Esophagus muscularis mucosa (tissue), 4 donors: ENCODE measurements around the gene PARD3B. TPM values are rescaled to one million over a fixed set of nuclear protein-coding genes. Genes with fewer than 3 reads are reported as not detected.

Experiments
- DNase-seq: peaks from one replicate; pipeline ENCODE4 v3.0.0-alpha.2; 2017; ENCODE audit errors: extremely low spot score
- H3K27ac ChIP-seq, 4 donors: fragments of 200-600 bp; sonication (generic); replicated peaks in 1 of 4; 1 replicate in 3 of 4; 2 replicates in 1 of 4; pipeline ENCODE4 v1.5.1; 2016 to 2019; ENCODE audit warnings: mild to moderate bottlenecking in 1 of 4
- H3K27me3 ChIP-seq, 4 donors: fragments of 200-600 bp; sonication (generic); one replicate each; pipeline versions ENCODE4 v1.5.1 to v1.6.0; 2016 to 2019
- H3K36me3 ChIP-seq, 4 donors: fragments of 200-600 bp; sonication (generic); one replicate each; pipeline ENCODE4 v1.5.1; 2016 to 2019
- H3K4me1 ChIP-seq, 4 donors: fragments of 200-600 bp; sonication (generic); one replicate each; pipeline ENCODE4 v1.5.1; 2016 to 2019
- H3K4me3 ChIP-seq, 4 donors: fragments of 200-600 bp; sonication (generic); 1 replicate in 2 of 4; 2 replicates in 2 of 4; pipeline ENCODE4 v1.5.1; 2016 to 2019; ENCODE audit warnings: mild to moderate bottlenecking in 4 of 4, moderate library complexity in 1 of 4
- H3K9me3 ChIP-seq, 4 donors: fragments of 200-600 bp; sonication (generic); 1 replicate in 3 of 4; 2 replicates in 1 of 4; pipeline ENCODE4 v1.5.1; 2016 to 2019
- EP300 ChIP-seq: sonication (generic); formaldehyde crosslinking; IDR thresholded peaks from one replicate; pipeline ENCODE4 v1.6.1; 2017; ENCODE audit warnings: antibody characterized with exemption
- POLR2A ChIP-seq: fragments of 450-650 bp; IDR thresholded peaks from one replicate; pipeline ENCODE4 v1.6.1; 2017; ENCODE audit warnings: antibody characterized with exemption, moderate library complexity, mild to moderate bottlenecking, low read depth
- POLR2AphosphoS5 ChIP-seq, 2 donors: sonication (generic); formaldehyde crosslinking; IDR thresholded peaks; one replicate each; pipeline ENCODE4 v1.6.1; 2017; ENCODE audit warnings: antibody characterized with exemption in 2 of 2
- WGBS: methylation state at CpG from one replicate; pipeline ENCODE4 v1.1.5; 2018; 5-methylcytosine and 5-hydroxymethylcytosine counted together
- intact Hi-C: fragments of 100-400 bp; cut with DNase I; formaldehyde crosslinking; loops from one replicate; pipeline ENCODE4 v1.15.1; 2023
- total RNA-seq, 4 donors: library from RNA; depleted of rRNA; stranded (reverse); fragments of >200 nt; gene quantifications; one replicate each; pipeline versions ENCODE4 v1.1.0 to v1.2.1, GENCODE V29; 2016
- TF ChIP-seq, protein P1 (sequence below), 3 experiments: fragments of 200-600 bp in 2 of 3; fragments of 450-650 bp in 1 of 3; sonication (generic) in 2 of 3; IDR thresholded peaks; one replicate each; pipeline ENCODE4 v1.5.1; 2017 to 2019; ENCODE audit warnings: antibody characterized with exemption in 3 of 3, mild to moderate bottlenecking in 2 of 3, moderate library complexity in 1 of 3

The PARD3B gene
- total RNA-seq, 4 donors from 2014 or later = 24.2 to 40.8 (median 32.5) TPM

DNA sequence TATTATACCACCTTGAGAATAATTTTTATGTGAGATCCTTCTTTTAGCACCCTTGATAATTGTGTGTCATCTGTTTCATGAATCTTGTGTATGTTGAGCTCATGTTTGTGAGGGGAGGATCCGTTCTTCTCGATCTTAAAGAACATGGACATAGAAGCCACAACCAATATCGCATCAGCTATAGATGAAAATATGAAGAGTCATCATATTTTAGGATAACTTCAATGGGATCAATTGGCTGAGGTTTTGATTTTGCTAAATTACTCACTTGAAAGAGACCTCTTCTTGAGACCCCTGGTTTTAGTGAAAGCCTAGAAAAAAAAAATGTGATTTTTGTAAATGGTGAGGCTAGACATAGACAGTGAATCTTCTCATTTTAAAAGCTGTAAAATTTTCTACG, 751.7 kb downstream of the PARD3B start:
- no peaks in the 10 kb centered on the region for H3K27me3 ChIP-seq

DNA sequence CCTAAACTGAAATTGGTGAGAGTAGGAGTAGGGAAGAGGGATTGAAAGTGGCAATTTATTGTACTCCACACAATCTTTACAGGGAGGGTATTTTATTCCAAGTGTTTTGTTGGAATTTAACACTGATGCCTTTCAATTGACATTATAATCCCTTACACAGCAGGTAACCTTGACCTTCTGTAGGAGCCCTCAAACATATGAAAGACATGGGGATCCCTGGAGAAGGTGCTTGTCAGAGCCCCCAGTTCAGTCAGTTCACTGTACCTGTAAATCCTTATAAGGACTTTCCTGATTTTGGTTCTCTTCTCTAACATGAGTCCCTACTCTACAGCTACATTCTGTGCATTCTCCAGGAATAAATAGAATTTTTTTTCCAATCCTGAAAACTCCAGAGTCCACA, 752.1 kb downstream of the PARD3B start:
- Histone ChIP-seq H3K9me3 (no peaks in the 10 kb centered on the region), H3K4me1 (no peaks in the 10 kb centered on the region), H3K36me3 (peaks cover 0 to 5% (median under 1%) of the 10 kb centered on the region in 4 donors), H3K27me3 (no peaks in the 10 kb centered on the region), H3K27ac (no peak overlapping the region), H3K4me3 (no peak overlapping the region)
- DNase-seq = no peak
- intact Hi-C loops = no loop called here
- TF ChIP-seq EP300 = no peak
- TF ChIP-seq, protein P1, sequence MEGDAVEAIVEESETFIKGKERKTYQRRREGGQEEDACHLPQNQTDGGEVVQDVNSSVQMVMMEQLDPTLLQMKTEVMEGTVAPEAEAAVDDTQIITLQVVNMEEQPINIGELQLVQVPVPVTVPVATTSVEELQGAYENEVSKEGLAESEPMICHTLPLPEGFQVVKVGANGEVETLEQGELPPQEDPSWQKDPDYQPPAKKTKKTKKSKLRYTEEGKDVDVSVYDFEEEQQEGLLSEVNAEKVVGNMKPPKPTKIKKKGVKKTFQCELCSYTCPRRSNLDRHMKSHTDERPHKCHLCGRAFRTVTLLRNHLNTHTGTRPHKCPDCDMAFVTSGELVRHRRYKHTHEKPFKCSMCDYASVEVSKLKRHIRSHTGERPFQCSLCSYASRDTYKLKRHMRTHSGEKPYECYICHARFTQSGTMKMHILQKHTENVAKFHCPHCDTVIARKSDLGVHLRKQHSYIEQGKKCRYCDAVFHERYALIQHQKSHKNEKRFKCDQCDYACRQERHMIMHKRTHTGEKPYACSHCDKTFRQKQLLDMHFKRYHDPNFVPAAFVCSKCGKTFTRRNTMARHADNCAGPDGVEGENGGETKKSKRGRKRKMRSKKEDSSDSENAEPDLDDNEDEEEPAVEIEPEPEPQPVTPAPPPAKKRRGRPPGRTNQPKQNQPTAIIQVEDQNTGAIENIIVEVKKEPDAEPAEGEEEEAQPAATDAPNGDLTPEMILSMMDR (IDR thresholded peaks at IDR 0.05) = no peak
- no peak for TF ChIP-seq POLR2AphosphoS5 (IDR thresholded peaks at IDR 0.05)
- TF ChIP-seq POLR2A = no peak

More for the DNA sequence above, 751.7 kb downstream of the PARD3B start:
- Histone ChIP-seq H3K27ac (no peak overlapping the region), H3K4me3 (no peak overlapping the region), H3K9me3 (no peaks in the 10 kb centered on the region), H3K36me3 (peaks cover 0 to 5% (median 0%) of the 10 kb centered on the region in 4 donors), H3K4me1 (no peaks in the 10 kb centered on the region)
- TF ChIP-seq, protein P1 (IDR thresholded peaks at IDR 0.05) = no peak
- TF ChIP-seq POLR2AphosphoS5 (IDR thresholded peaks at IDR 0.05) (no peak), POLR2A (no peak), EP300 (no peak)
- intact Hi-C loops = no loop called here
- WGBS = 100% methylated on average over 4 of the region's 4 CpGs
- DNase-seq = no peak

DNA sequence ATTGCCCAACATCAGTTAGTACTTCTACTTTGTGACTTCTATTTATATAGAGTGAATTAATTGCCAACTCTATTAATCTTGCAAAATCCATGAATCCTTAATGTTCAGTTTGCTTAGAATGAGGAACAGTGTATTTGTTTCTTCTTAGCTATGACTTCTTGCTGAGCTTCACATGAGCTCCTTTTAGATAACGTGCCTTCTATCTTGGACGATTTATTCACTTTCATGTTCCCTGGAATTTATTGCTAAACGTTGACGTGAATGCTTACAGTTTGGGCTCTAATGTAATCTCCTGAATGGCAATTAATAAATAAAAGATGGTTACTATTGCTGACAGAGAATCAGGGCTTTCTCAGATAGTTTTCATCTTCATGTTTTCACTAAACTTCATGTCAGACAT, 752.6 kb downstream of the PARD3B start:
- Histone ChIP-seq H3K4me1 (no peaks in the 10 kb centered on the region), H3K36me3 (peaks cover 0 to 5% (median 2%) of the 10 kb centered on the region in 4 donors), H3K27ac (no peak overlapping the region), H3K4me3 (no peak overlapping the region), H3K27me3 (no peaks in the 10 kb centered on the region), H3K9me3 (no peaks in the 10 kb centered on the region)
- WGBS = 74% methylated on average over 4 of the region's 4 CpGs
- TF ChIP-seq EP300 = no peak
- TF ChIP-seq POLR2A = no peak
- TF ChIP-seq POLR2AphosphoS5 (IDR thresholded peaks at IDR 0.05) = no peak
- TF ChIP-seq, protein P1 (IDR thresholded peaks at IDR 0.05) = no peak
- DNase-seq = no peak
- intact Hi-C loops = no loop called here

DNA sequence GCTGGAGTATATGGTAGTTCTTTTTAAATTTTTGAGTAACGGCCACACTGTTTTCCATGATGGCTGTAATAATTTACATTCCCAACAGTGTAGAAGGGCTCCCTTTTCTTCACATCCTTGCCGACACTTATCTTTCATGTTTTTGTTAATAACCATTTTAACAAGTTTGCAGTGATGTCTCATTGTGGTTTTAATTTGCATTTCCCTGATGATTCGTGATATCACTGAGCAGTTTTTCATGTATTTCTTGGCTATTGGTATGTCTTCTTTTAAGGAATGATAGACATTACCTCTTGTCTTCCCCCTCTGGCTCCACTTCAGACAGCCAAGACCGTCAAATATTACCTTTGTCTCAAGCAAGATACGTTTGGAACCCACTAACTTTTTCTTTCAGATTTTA, 765.9 kb downstream of the PARD3B start:
- H3K27ac ChIP-seq = no peak overlapping the region
- H3K36me3 ChIP-seq = no peaks in the 10 kb centered on the region
- WGBS = 78% methylated on average over 5 of the region's 5 CpGs
- TF ChIP-seq POLR2AphosphoS5 (IDR thresholded peaks at IDR 0.05) (no peak), POLR2A (no peak), EP300 (no peak)
- TF ChIP-seq, protein P1 (IDR thresholded peaks at IDR 0.05) = no peak
- no peaks in the 10 kb centered on the region for H3K27me3 ChIP-seq
- intact Hi-C loops = no loop called here
- no peak overlapping the region for H3K4me3 ChIP-seq
- H3K4me1 ChIP-seq = peaks cover 0 to 7% (median 0%) of the 10 kb centered on the region in 4 donors
- H3K9me3 ChIP-seq = no peaks in the 10 kb centered on the region
- DNase-seq = no peak

DNA sequence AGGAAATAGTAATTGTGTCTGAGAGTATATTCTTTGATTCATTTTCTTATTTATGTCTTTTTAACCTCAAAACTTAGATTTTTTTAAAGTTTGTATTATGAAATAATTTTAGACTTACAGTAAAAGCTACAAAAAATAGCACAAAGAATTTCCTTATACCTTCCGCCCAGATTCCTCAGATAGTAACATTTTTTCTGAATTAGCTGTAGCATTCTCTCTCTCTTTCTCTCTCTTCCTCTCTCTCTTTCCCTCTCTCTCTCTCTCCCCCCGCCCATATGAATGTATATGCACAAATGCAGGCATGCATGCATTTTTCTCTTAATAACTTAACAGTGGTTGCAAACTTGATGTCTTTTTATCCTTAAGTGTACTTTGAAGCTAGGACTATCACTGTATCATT, 776.0 kb downstream of the PARD3B start:
- 85% methylated on average over 2 of the region's 2 CpGs for WGBS
- intact Hi-C loops = no loop called here
- TF ChIP-seq EP300 (no peak), POLR2A (no peak), POLR2AphosphoS5 (IDR thresholded peaks at IDR 0.05) (no peak)
- TF ChIP-seq, protein P1 (IDR thresholded peaks at IDR 0.05) = no peak

More for the DNA sequence above, 776.0 kb downstream of the PARD3B start:
- Histone ChIP-seq H3K27ac (no peak overlapping the region), H3K36me3 (no peaks in the 10 kb centered on the region), H3K4me3 (no peak overlapping the region), H3K4me1 (no peaks in the 10 kb centered on the region), H3K9me3 (no peaks in the 10 kb centered on the region), H3K27me3 (no peaks in the 10 kb centered on the region)
- DNase-seq = no peak
